ENCODE data around the gene NOS1AP. TPM values are rescaled to one million over a fixed set of nuclear protein-coding genes. Genes with fewer than 3 reads are reported as not detected.
"Not testable (repeated sequence)": the region's sequence is repeated elsewhere in the genome, so short reads cannot be mapped to it uniquely, and the experiment has no call there.

The NOS1AP gene
- total RNA-seq, 4 donors from 2014 or later = 1.9 to 5.4 (median 3.1) TPM

DNA sequence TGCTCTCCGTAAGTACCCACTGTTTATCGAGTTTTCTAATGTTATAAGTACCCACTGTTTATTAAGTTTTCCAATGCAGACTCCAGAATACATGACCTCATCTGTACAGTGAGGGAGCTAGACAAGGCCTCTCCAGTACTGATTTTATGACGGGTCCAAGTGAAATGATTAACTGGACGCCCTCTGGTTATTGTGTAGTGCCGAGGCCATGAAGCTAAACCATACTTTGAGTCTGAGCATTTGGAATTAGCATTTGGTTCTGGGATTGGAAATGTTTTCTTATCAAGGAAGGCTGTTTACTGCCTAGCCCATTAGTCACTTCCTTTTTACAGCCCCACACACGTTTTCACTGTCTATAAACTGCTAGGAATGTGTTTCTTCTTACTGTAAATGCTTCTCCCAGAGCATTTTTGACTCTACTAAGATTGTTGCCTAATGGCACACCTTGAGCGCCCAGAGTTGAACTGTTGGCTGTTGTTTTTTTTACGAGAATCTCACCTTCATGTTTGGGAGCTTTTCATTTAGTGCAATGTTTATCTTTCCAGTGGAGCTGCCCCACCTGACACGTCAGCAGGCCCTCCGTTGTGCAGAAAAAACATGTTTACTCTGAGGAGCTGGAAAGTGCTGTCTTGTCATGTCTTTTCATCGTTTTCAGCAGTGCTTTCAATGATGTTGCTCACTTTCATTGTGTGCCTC is 280.3 kb downstream of the NOS1AP start:
- DNase-seq (ENCODE audit: low spot score) = no peak
- peak; percentile 51 for ATAC-seq (ENCODE audit: low FRiP score)
- TF ChIP-seq, protein P1, sequence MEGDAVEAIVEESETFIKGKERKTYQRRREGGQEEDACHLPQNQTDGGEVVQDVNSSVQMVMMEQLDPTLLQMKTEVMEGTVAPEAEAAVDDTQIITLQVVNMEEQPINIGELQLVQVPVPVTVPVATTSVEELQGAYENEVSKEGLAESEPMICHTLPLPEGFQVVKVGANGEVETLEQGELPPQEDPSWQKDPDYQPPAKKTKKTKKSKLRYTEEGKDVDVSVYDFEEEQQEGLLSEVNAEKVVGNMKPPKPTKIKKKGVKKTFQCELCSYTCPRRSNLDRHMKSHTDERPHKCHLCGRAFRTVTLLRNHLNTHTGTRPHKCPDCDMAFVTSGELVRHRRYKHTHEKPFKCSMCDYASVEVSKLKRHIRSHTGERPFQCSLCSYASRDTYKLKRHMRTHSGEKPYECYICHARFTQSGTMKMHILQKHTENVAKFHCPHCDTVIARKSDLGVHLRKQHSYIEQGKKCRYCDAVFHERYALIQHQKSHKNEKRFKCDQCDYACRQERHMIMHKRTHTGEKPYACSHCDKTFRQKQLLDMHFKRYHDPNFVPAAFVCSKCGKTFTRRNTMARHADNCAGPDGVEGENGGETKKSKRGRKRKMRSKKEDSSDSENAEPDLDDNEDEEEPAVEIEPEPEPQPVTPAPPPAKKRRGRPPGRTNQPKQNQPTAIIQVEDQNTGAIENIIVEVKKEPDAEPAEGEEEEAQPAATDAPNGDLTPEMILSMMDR (IDR thresholded peaks at IDR 0.05) = no peak

DNA sequence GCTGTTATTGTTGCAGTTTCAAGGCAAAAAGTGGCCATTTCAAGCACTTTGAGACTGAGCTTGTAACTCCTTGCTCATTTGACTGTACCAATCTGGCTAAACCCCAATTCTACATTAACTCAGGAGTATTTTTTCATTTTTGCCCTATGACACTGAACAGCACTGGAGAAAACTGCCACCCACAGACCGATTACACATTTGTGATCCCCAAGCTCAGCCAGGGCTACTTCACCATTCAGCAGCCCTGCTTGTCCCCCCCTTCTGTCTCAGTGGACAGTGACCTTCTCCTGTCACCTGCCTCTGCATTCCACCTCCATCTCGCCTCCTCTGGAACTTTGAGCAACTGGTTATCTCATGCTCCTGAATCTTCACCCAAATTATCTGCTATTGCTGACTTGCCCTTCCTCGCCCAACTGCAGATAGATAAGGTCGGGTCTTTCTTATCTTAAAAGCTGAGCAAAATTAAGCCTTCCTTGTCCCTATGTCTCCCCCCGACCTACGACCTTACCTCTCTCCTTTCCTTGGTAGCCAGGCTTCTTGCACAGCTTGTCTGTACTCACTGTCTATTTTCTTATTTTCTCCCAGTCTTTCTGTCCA is 281.9 kb downstream of the NOS1AP start:
- TF ChIP-seq, protein P1 (IDR thresholded peaks at IDR 0.05) = no peak
- ATAC-seq (ENCODE audit: low FRiP score) (no peak), DNase-seq (ENCODE audit: low spot score) (no peak)

DNA sequence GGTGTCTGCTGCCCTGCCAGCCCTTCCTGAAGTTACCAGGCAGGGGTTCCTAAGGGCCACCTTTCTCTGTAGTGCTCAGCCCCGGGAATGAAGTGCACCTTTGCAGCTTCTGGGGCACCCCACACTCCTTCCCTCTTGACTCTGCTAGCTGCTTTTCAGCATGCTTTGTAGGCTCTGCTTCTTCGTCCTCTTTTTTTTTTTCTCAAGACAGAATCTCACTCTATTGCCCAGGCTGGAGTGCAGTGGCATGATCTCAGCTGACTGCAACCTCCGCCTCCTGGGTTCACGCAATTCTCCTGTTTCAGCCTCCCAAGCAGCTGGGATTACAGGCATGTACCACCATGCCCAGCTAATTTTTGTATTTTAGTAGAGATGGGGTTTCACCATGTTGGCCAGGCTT is 282.4 kb downstream of the NOS1AP start:
- ATAC-seq (ENCODE audit: low FRiP score) = not testable (repeated sequence)

DNA sequence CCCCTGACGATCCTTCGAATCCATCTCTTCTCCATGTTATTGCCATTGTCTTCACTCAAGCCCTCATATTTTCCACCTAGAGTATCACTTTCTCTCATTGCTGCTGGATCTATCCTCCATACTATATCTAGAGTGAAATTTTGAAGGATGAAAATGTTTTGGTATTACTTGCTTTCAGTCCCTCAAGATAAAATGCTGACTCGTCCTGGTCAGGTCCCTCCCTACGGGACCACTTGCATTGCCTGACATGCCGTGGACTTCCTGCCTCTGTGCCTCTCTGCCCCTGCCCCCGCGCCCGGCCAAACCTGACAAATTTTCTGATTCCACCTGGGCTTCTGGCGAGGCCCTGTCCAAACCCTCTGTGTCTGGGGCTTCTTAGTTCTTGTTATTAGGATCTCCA is 283.6 kb downstream of the NOS1AP start:
- ATAC-seq (ENCODE audit: low FRiP score) = no peak
- TF ChIP-seq, protein P1 (IDR thresholded peaks at IDR 0.05) = no peak
- DNase-seq (ENCODE audit: low spot score) = no peak

More for the DNA sequence above, 282.4 kb downstream of the NOS1AP start:
- DNase-seq (ENCODE audit: low spot score) = not testable (repeated sequence)

DNA sequence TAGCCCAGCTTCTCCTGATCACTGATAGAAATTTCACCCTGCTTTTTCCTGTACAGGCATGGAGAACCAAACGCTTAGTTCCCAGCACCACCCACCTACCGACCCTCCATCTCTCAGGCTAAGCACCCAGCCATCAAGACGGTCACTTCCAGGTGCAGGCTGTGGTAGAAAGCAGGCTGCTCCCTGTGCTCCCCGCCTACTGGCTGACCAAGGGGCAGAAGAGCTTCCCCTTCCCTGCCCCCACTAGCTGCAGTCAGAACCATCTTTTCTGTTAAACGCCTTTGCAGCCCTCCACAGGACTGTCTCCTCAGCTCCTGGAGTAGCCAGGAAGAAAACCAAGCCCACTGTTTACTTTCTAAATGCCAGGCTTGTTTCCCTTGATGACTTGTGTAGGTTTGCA is 284.2 kb downstream of the NOS1AP start:
- ATAC-seq (ENCODE audit: low FRiP score) (no peak), DNase-seq (ENCODE audit: low spot score) (no peak)
- TF ChIP-seq, protein P1 (IDR thresholded peaks at IDR 0.05) = no peak

DNA sequence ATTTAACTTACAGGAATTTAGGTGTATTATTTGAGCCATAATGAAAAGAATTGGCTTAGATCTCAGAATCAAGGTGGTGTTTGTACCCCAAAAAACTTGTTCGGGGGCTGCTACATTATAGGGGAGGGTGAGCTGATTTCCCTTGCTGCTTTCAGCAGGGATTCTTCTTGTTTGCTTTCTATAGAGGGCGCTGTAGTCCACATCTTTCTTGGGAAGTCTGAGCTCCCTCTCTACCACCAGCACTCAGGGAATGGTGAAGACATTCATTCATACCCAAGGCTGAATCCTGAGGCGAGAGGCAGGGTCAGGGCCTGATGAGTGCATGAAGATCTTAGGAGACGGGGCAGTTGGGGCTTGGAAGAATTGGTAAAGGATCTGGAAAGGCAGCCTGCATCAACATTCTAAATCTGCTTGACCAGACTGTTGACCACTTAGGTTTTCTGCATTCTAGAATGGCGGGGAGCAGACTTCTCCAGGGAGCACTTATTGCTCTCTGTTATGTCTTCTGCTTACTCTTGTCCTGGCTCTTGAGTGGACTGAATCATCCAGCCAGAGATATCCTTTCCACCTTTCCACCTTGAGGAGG is 288.3 kb downstream of the NOS1AP start:
- no peak for ATAC-seq (ENCODE audit: low FRiP score)

DNA sequence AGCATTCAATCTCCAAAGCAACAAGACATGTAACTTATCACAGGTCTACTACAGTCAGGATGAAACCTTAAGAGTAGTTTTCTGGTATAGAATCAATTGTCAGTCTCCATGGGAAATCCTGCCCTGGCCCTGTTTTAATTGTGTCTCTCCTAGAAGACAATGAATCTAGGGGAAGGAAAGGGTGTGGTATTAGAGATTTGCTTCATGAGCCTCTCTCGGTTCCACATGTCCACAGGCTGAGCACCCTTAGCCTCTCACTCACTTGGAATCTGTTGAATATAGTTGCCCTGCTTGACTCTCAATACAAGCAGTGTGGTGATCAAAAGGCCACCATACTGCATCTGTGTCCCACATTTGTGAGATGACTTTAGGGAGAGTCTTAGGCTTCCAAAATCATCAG is 289.4 kb downstream of the NOS1AP start:
- no peak for ATAC-seq (ENCODE audit: low FRiP score)

More for the DNA sequence above, 288.3 kb downstream of the NOS1AP start:
- TF ChIP-seq, protein P1 (IDR thresholded peaks at IDR 0.05) = no peak
- DNase-seq (ENCODE audit: low spot score) = no peak

More for the DNA sequence above, 289.4 kb downstream of the NOS1AP start:
- DNase-seq (ENCODE audit: low spot score) = no peak
- TF ChIP-seq, protein P1 (IDR thresholded peaks at IDR 0.05) = no peak
